Left ventricle myocardium superior (tissue), 1 donor: ENCODE measurements around the gene HLA-DQB1. TPM values are rescaled to one million over a fixed set of nuclear protein-coding genes. Genes with fewer than 3 reads are reported as not detected.
A peak's percentile ranks its signal among the peaks of the same experiment; 100 is the strongest.
"Not testable (repeated sequence)": the region's sequence is repeated elsewhere in the genome, so short reads cannot be mapped to it uniquely, and the experiment has no call there.

Experiments
- ATAC-seq: fragments of 200-7000 bp; cut with Tn5 transposase; one replicate; pipeline ENCODE4 v1.9.1; 2020; ENCODE audit warnings: mild to moderate bottlenecking, moderate library complexity
- DNase-seq: peaks from one replicate; pipeline ENCODE4 v3.0.0-alpha.2; 2020
- intact Hi-C: fragments of 100-400 bp; cut with micrococcal nuclease; formaldehyde crosslinking; loops from one replicate; pipeline ENCODE4 v1.11.0; 2022
- total RNA-seq: library from RNA; stranded (reverse); fragmentation: NEBNext Ultra II Directional; extraction: Animal tissue kit (Norgen Biotek cat#: 25700); gene quantifications from one replicate; pipeline ENCODE4 v1.2.1, GENCODE V29; 2021
- donor health status: DM: no; HTN: yes; CAD: no; lungs with severe emphysema.

Gene HLA-DQB1
- total RNA-seq, 1 donor from 2014 or later, result 4.4 TPM

DNA sequence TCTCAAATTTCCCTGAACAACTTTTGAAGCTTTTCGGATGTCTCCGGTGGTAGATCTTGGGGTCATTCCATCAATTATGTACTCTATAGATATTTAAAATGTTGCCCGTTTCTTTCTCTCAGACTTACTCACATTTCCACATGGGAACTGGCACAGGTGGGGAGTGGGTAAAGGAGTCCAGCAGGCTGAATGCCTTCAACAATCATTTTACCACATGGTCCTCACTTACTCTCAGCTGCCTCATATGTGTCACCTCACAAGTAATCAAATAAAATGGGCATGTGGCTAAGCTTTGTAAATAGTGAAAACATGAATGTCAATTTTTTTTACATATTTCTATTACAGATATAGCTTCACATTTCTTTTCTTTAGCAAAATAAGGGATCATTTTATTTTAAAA lies 28.6 kb downstream of the HLA-DQB1 start:
- no peak for ATAC-seq
- intact Hi-C loops, result no loop called here
- DNase-seq, result no peak

DNA sequence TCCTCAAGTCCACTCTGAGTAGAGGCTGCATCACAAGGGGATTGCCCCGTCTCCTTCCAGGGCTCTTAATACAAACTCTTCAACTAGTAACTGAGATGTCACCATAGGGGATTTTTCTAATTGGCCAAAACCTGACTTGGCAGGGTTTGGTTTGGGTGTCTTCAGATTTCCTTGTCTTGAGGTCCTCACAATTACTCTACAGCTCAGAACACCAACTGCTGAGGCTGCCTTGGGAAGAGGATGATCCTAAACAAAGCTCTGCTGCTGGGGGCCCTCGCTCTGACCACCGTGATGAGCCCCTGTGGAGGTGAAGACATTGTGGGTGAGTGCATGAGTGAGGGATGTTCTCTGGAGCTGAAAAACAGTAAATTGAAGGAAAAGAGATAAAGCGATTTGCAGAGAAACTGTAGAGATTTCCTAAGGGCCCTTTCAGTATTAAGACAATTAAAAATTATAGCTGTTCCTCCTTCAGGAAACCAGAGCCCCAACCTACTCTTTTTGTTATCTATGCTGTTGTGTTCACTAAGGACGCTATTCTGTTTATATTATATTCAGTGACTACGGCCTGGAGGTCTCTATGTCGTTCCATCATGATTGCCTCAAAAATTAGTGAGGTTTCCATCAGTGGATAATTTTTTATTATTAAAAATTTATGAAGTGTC lies 29.1 kb downstream of the HLA-DQB1 start, which contains the start of gene HLA-DQA1:
TSS of gene HLA-DQA1 (plus strand) at position 188 of the 662 bp plus-strand sequence. CDS start at position 241, 53 bp downstream.
- DNase-seq (no peak), ATAC-seq (peak; percentile 70)
- intact Hi-C loops, result no loop called here

DNA sequence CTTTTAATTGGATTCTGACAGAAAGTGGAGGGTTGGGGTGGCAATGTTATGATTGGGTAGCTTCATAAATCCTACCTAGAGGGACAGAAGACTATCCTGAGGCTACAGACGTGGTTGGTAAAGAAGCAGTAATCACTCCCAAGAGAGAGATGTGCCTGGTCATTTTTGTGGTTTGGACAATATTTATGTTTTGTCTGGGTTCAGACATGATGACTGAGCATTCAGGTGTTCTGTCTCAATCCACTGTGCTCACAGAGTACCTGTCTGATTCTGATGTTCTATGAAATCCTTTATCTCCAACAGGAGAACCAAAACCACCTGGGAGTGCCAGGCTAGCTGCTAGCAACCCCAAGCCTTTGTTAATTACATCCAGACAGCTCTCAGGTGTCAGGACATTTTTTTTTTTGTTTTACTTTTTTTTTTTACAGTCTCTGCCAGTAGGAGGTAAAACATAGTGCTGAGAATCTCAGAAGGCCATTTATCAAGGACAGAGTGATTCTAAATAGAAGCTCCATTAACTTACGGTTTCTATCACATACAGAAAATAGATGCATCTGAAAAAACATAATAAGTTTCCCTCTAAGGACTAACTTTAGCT lies 30.8 kb downstream of the HLA-DQB1 start:
- intact Hi-C loops, result no loop called here
- ATAC-seq (no peak), DNase-seq (no peak)

DNA sequence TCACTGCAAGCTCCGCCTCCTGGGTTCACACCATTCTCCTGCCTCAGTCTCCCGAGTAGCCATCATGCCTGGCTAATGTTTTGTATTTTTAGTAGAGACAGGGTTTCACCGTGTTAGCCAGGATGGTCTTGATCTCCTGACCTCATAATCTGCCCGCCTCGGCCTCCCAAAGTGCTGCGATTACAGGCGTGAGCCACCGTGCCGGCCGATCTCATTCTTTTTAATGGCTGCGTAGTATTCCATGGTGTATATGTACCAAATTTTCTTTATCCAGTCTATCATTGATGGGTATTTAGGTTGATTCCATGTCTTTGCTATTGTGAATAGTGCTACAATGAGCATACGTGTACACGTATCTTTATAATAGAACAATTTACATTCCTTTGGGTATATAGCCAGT lies 36.7 kb downstream of the HLA-DQB1 start:
- intact Hi-C loops, ATAC-seq, DNase-seq: not testable (repeated sequence)

DNA sequence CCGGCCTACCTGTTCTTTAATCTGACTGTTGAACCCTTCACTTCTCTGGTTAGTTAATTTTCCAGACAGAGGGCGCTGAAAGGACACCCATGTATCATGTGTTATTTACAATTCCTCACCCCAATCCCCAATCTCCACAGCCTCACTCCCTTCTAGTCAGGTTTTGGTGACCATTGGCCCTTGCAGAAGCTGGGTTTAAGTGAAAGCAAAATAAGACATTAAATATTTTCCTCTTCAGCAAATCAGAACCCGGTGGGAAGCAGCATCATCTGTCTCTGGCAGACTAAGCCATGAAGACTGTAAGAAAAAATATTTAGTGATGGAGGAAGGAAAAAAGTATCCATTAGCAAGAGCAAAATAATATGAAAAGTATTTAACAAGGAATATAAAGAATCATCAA lies 38.6 kb downstream of the HLA-DQB1 start:
- intact Hi-C loops, result no loop called here
- no peak for DNase-seq
- ATAC-seq, result peak; percentile 35

DNA sequence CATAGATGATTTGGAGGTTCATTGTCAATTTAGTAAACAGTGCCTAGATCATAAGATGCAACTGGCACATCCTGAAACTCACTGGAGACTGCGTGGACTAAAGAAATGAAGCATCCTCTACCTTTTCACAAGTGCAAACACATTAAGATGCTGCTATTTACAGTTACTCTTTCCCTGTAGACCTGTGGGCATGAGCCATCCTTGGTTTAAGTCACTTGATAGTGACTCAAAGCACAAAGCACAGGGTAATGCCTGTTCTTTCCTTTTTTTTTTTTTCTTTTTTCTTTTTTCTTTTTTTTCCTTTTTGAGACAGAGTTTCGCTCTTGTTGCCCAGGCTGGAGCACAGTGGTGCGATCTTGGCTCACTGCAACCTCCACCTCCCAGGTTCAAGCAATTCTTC lies 39.2 kb downstream of the HLA-DQB1 start:
- ATAC-seq, result no peak
- intact Hi-C loops, result no loop called here
- no peak for DNase-seq

DNA sequence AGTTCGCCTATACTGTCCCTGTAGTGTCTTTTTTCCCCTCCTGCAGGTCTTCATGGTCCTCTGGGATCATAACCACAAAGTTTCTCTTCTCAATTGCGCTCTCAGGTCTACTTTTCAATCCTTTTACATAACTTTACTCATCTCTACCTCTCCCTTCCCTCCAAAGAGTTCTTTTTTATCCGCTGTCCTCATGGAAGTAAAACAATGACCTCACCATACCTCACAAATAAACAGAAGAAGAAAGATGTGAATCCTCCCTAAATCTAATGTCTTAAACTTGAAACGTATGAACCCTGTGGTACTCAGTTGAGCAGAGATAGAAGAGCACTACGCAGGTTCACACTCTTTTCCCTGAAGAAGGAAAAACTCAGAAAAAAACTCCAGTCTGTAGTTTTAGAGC lies 41.3 kb downstream of the HLA-DQB1 start:
- DNase-seq, result no peak
- ATAC-seq, result no peak
- intact Hi-C loops, result no loop called here

DNA sequence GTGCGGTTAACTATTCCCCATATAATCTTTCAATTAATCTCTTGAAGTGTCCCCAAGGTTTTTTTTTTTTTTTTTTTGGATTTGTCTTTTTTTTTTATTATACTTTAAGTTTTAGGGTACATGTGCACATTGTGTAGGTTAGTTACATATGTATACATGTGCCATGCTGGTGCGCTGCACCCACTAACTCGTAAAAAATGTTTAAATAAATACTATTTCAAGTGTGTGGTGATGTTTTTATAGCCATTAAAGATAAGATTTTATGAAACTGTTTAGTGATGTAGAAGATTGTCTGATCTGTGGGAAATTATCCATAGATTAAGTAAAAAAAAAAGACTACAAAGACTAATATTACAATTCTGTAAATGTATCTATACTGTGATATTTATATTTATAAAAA lies 41.9 kb downstream of the HLA-DQB1 start:
- ATAC-seq (no peak), DNase-seq (no peak)
- intact Hi-C loops, result no loop called here

DNA sequence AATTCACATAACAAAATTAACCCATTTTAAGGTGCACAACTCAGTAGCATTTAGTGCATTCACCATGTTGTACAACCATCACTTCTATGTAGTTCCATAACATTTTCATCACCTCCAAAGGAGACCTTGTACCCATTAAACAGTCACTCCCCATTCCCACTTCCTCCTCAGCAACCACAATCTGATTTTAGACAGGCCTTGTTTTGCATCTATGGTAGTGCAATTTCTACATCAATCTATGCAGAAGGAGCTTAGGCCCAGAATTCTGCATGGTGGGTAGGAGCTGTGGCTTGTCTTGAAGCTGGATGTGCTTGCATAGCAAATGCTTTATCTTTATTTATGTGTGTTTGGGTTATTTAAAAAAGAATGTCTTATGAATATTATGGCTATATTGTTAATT lies 42.8 kb downstream of the HLA-DQB1 start:
- ATAC-seq (peak; percentile 27), DNase-seq (no peak)
- intact Hi-C loops, result no loop called here

DNA sequence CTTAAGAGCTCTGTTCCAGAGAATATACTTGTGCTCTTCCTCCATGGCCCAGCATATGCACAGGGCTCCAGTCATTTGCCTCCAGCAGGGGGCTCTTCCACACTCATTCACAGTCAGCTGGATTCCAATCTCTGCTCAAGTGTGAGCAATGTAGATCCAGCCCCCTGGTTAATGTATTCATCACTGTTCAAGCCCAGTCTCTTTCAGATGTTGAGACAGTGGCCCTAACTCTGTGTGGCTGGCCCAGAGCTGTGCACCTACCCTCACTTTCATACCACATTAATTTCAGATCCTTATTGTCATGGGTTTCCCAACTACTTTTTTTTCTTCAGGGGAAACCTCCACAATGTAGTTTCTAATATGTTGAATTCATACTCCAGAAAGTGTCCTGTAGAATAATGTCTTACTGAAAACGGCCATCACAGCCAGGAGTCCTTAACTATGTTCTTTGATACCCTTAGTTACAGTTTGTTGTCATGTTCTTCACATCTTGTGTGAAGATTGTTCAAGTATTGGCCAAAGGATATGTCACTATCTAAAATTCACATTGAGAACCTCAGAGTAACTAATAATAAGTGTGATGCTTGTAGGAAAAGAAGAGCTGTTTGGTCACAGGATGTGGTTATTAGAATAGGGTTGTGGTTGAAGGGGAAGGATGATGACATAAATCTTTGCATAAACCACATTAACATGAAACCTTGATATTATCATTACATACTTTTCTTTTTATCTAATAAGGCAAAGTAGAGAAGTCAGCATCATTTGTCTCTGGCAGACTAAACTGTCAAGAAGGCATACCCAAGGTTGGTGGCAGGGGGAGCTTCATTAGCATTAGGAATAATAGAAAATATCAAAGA lies 43.7 kb downstream of the HLA-DQB1 start:
- DNase-seq (peak; percentile 26), ATAC-seq (peak; percentile 76)
- intact Hi-C loops, result no loop called here

DNA sequence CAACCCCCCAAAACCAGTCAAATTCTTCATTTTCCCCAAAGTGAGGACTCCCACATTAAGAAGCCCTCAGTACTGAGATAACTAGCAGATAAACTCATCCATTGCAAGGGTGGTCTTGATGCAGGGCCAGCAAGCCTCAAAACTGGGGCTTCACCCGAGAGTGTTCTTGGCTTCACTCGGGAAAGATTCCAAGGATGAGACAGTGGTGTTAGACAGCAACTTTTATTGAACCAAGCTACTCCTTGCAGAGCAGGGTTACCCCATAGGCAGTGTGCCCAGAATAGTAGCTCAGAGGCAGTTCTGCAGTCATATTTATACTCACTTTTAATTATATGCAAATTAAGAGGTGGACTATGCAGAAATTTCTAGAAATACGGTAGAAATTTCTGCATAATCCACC lies 45.1 kb downstream of the HLA-DQB1 start:
- ATAC-seq, result no peak
- DNase-seq, result no peak
- intact Hi-C loops, result no loop called here

DNA sequence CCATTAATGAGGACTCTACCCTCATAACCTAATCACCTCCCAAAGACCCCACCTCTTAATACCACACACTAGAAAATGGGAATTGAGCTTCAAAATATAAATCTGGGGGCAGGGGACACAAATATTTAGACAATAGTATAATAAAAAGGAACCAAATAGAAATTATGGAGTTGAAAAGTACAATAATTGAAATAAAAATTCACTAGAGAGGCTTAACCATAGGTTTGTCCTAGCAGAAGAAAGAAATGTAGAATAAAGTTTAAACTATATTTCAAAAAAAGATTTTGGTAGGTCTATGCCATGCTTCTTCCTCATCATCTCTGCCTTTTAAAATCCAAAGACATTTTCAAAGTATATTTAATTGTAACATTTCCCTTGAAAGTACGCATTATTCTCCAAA lies 48.7 kb downstream of the HLA-DQB1 start:
- intact Hi-C loops, result no loop called here
- ATAC-seq, result no peak
- DNase-seq, result no peak

DNA sequence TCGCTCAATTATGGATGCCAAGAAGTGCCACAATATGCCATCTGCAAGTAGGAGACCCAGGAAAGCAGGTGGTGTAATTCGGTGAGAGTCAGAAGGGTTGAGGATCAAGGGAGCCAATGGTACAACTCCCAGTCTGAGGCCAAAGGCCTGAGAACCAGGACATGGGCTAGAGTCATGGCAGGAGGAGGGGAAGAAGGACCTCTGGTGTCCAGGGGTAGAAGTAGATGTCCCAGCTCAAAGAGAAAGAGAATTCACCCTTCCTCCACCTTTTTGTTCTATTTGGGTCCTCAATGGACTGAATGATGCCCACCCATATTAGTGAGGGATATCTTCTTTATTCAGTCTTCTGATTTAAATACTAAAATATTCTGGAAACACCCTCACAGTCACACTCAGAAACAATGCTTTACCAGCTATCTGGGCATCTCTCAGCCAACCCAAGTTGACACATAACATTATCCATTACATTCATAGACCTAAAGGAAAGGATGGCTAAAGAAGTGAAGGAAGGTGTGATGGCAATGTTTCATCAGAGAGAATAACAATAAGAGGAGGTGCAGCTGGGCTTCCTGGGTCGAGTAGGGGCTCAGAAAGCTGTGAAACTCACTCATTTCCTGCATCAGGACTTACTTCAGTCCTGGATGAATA lies 50.4 kb downstream of the HLA-DQB1 start:
- ATAC-seq (no peak), DNase-seq (no peak)
- intact Hi-C loops, result no loop called here

DNA sequence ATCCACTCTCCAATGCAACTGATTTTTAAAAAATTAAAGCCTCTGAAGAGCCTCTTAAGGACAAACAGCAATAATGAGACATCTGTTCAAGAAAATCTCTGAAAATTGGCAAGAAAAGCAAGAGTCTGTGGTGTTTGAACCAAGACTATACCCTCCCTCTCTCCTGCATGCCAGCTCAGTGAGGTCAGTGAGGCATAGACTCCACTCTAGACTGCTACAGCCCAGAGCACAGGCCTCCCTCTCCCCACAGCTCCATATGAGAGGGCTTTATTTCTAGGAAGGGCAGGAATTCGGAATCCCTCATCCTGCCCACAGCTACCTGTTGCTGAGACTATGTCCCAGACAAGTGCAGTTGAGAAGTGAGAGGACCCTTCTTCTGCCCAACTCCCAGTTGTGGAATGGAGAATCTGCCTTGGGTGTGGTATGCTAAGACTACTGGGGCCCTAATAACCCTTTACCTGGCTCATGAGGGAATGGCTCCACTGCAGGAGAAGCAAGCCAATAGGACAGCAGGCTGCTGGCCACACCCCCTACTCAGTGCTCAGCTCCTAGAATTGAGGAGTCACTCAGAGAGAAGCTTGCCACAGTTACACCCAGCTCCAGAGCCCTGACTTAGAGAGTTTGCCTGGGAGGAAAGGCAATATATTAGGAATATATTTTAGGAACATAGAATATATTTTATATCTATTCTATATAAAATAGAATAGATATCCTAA lies 51.9 kb downstream of the HLA-DQB1 start:
- ATAC-seq, result no peak
- DNase-seq, result no peak
- intact Hi-C loops, result no loop called here

DNA sequence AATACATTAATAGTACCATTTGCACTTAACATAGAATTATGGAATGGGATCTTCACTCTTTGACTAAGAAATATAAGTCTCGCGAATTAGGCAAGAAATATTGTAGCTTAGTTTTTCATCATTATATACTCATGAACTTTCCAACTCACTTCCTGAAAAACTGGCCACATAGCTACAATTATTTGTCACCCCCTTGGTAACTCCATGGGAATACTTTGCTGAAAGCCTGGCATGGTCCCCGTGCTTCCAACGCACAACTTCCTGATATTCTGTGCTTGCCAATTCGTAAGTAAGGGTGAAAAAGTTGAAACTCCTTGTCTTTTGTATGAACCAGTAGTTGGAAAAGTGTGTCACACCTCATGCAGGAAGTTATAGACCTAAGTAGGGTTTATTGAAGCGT lies 53.0 kb downstream of the HLA-DQB1 start:
- DNase-seq (no peak), ATAC-seq (no peak)
- intact Hi-C loops, result no loop called here

DNA sequence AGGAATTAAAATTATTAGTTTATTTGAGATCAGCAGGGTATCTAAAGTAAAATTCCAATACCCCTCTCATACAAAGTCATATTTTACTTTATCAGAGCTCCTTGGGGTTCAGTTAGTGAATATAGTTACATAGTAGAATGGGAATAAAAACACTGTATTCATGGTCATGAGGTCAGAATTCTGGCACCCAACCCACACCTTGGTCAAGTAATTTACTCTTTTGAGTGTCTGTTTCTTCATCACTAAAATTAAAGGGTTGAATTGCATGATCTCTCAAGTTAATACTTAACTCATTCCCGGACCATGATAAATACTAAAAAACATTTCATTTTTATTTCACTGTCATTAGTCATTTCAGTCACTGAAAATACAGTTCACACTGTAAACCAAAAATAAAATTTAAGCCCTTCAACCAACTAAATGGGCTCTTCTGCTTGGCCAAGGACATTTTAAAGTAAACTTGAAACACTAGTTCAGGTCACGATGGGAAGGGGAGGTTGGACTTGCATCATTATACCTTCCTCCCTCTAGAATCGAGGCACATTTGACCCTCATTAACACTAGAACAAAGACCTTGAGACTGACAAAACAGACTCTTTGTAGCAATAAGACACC lies 55.7 kb downstream of the HLA-DQB1 start:
- intact Hi-C loops, result no loop called here
- ATAC-seq (no peak), DNase-seq (no peak)

DNA sequence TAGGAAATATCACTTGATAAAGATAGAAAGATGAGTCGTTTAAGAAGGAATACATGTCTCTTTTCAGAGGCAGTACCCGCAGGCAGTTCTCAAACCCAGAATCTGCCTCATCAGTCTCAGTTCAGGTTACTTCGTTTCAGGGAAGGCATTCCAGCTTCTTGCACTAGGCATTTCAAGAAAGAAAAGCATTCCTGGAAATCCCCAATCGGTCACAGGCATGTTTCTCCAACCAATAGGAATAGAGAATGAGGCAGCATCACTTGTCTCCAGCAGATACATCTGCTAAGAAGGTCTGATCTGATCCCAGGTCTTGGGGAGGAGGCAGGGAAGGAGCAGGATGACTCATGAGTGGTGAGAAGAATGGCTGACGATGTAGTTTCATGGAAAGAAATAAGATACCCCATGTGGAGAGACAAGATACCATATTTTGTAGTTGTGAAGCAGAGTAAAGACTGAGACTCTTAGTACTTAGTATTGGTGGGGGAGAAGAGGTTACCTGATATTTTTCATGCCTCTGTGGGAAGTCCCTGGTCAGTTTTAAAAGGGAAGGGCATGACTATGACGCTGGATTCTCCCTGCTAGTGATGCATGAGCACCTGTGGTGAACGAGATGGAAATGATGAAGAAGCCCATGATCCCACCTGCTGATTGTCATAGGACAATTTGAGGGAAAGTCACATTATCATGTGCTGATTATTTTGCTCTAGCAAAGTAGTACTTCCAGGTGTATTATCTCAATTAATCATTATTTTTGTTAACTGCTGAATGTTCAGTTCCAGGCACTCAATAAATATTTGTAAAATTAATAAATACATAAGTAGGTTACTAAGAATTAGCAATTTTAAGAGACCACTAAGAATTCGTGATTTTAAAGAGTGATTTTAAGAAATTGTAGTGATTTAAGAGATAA lies 56.5 kb downstream of the HLA-DQB1 start:
- intact Hi-C loops, result no loop called here
- DNase-seq (no peak), ATAC-seq (peak; percentile 97)
